Prostate gland (tissue), 2 donors: ENCODE data around the gene TRAPPC12.

Source experiments
- CTCF ChIP-seq, 4 experiments: fragments of 200-600 bp in 2 of 4; fragments of 450-650 bp in 2 of 4; sonication (generic) in 2 of 4; IDR thresholded peaks; 1 replicate in 3 of 4; 2 replicates in 1 of 4; pipeline ENCODE4 v1.5.1; 2016 to 2019; ENCODE audit warnings: antibody characterized with exemption in 4 of 4, mild to moderate bottlenecking in 2 of 4, moderate library complexity in 2 of 4
- POLR2AphosphoS5 ChIP-seq: sonication (generic); formaldehyde crosslinking; IDR thresholded peaks from one replicate; pipeline ENCODE4 v1.6.1; 2017; ENCODE audit warnings: antibody characterized with exemption

- TF ChIP-seq CTCF (IDR thresholded peaks at IDR 0.05) (no peak), POLR2AphosphoS5 (no peak)
Observed at GRCh38 chr2:3399381-3399780, 19.9 kb downstream of the TRAPPC12 start.
